KMS-11 (cell line): ENCODE measurements around the gene STRBP.
A peak's percentile ranks its signal among the peaks of the same experiment; 100 is the strongest.

Experiments used
- H2AFZ ChIP-seq: fragments of 200-600 bp; sonication (generic); 2 replicates; pipeline ENCODE4 v1.6.1; 2016; ENCODE audit warnings: antibody characterized with exemption, mixed run types, low read depth
- H3K27ac ChIP-seq: fragments of 200-600 bp; sonication (generic); 2 replicates; pipeline ENCODE4 v1.6.1; 2016; ENCODE audit warnings: mild to moderate bottlenecking, mixed run types
- H3K27me3 ChIP-seq: fragments of 200-600 bp; sonication (generic); 2 replicates; pipeline ENCODE4 v1.6.1; 2017; ENCODE audit warnings: mild to moderate bottlenecking, low read depth, mixed run types, moderate library complexity; ENCODE audit not compliant: insufficient read depth
- H3K36me3 ChIP-seq: fragments of 200-600 bp; sonication (generic); 2 replicates; pipeline ENCODE4 v1.6.1; 2017; ENCODE audit warnings: mild to moderate bottlenecking, mixed run types; ENCODE audit not compliant: insufficient read depth
- H3K4me1 ChIP-seq: fragments of 200-600 bp; sonication (generic); 2 replicates; pipeline ENCODE4 v1.6.1; 2016; ENCODE audit warnings: mild to moderate bottlenecking, low read depth, mixed run types; ENCODE audit not compliant: poor library complexity, severe bottlenecking
- H3K4me2 ChIP-seq: fragments of 200-600 bp; sonication (generic); 2 replicates; pipeline ENCODE4 v1.7.0; 2016; ENCODE audit warnings: mild to moderate bottlenecking, mixed run types
- H3K4me3 ChIP-seq: fragments of 200-600 bp; sonication (generic); IDR thresholded peaks from 2 replicates; pipeline ENCODE4 v1.6.1; 2017; ENCODE audit warnings: low read depth, low read length, mixed read lengths; ENCODE audit not compliant: insufficient read depth
- H3K79me2 ChIP-seq: fragments of 200-600 bp; sonication (generic); 2 replicates; pipeline ENCODE4 v1.6.1; 2016; ENCODE audit warnings: low read depth, mixed run types; ENCODE audit not compliant: insufficient read depth
- H3K9ac ChIP-seq: fragments of 200-600 bp; sonication (generic); 2 replicates; pipeline ENCODE4 v1.6.1; 2016; ENCODE audit warnings: mild to moderate bottlenecking, mixed run types
- H4K20me1 ChIP-seq: fragments of 200-600 bp; sonication (generic); 2 replicates; pipeline ENCODE4 v1.6.1; 2016; ENCODE audit warnings: mild to moderate bottlenecking, mixed run types; ENCODE audit not compliant: insufficient read depth
- CTCF ChIP-seq: fragments of 200-600 bp; sonication (generic); conservative IDR thresholded peaks from 2 replicates; pipeline ENCODE4 v1.6.1; 2017; ENCODE audit warnings: low read depth, mild to moderate bottlenecking, antibody characterized with exemption, low read length, moderate library complexity, mixed read lengths

The STRBP gene

GRCh38 chr9:123237220-123237619 lies 31.2 kb downstream of the STRBP start:
- Histone ChIP-seq H3K4me2 (no peak overlapping the region), H3K79me2 (peaks cover 10% of the 10 kb centered on the region; the same call in 1 of the 2 replicates), H3K4me1 (peaks cover 23% of the 10 kb centered on the region)

GRCh38 chr9:123235448-123235847 lies 32.9 kb downstream of the STRBP start:
- Histone ChIP-seq H3K4me3 (no peak overlapping the region), H3K79me2 (peaks cover 3% of the 10 kb centered on the region; the same call in 1 of the 2 replicates), H3K27me3 (no peaks in the 10 kb centered on the region), H3K4me1 (peaks cover 23% of the 10 kb centered on the region), H4K20me1 (no peaks in the 10 kb centered on the region), H3K4me2 (peak overlapping the region; percentile 55; the same call in 1 of the 2 replicates), H3K9ac (no peak overlapping the region), H3K36me3 (no peaks in the 10 kb centered on the region), H2AFZ (no peak overlapping the region), H3K27ac (no peak overlapping the region)
- no peak for TF ChIP-seq CTCF

More at GRCh38 chr9:123237220-123237619, 31.2 kb downstream of the STRBP start:
- no peak for TF ChIP-seq CTCF
- no peak overlapping the region for H2AFZ ChIP-seq
- H3K36me3 ChIP-seq = no peaks in the 10 kb centered on the region
- no peak overlapping the region for H3K9ac ChIP-seq
- no peaks in the 10 kb centered on the region for H3K27me3 ChIP-seq
- H3K4me3 ChIP-seq = no peak overlapping the region
- no peaks in the 10 kb centered on the region for H4K20me1 ChIP-seq
- H3K27ac ChIP-seq = no peak overlapping the region

GRCh38 chr9:123234853-123235252 lies 33.5 kb downstream of the STRBP start:
- no peak overlapping the region for H3K4me3 ChIP-seq
- H3K9ac ChIP-seq = no peak overlapping the region
- H4K20me1 ChIP-seq = no peaks in the 10 kb centered on the region
- H2AFZ ChIP-seq = no peak overlapping the region
- no peak overlapping the region for H3K27ac ChIP-seq
- H3K4me1 ChIP-seq = peaks cover 23% of the 10 kb centered on the region
- peak overlapping the region; percentile 55 for H3K4me2 ChIP-seq
- H3K36me3 ChIP-seq = no peaks in the 10 kb centered on the region
- TF ChIP-seq CTCF = no peak
- H3K79me2 ChIP-seq = no peaks in the 10 kb centered on the region
- H3K27me3 ChIP-seq = no peaks in the 10 kb centered on the region

GRCh38 chr9:123232332-123232731 lies 36.1 kb downstream of the STRBP start:
- Histone ChIP-seq H4K20me1 (no peaks in the 10 kb centered on the region), H3K27me3 (no peaks in the 10 kb centered on the region), H3K27ac (no peak overlapping the region), H3K4me1 (peaks cover 23% of the 10 kb centered on the region), H3K36me3 (no peaks in the 10 kb centered on the region), H3K4me2 (no peak overlapping the region), H3K4me3 (no peak overlapping the region), H2AFZ (no peak overlapping the region), H3K79me2 (no peaks in the 10 kb centered on the region), H3K9ac (no peak overlapping the region)
- TF ChIP-seq CTCF = no peak
